ENCODE measurements around the gene JPH4.
"Not testable (repeated sequence)": the region's sequence is repeated elsewhere in the genome, so short reads cannot be mapped to it uniquely, and the experiment has no call there.

Gene JPH4

GRCh38 chr14:23548351-23549318, 30.0 kb downstream of the JPH4 start:
- DNase-seq (ENCODE audit: low read depth, low spot score) = no peak

- DNase-seq (ENCODE audit: low read depth, low spot score) = no peak
Observed at GRCh38 chr14:23547924-23548323, 30.7 kb downstream of the JPH4 start.

GRCh38 chr14:23546450-23547035, 32.0 kb downstream of the JPH4 start:
- no peak for DNase-seq (ENCODE audit: low read depth, low spot score)

- DNase-seq (ENCODE audit: low read depth, low spot score) = no peak
Observed at GRCh38 chr14:23545740-23546365, 32.7 kb downstream of the JPH4 start.

- DNase-seq (ENCODE audit: low read depth, low spot score) = no peak
Observed at GRCh38 chr14:23544511-23545447, 33.8 kb downstream of the JPH4 start.

- no peak for DNase-seq (ENCODE audit: low read depth, low spot score)
Observed at GRCh38 chr14:23543403-23543802, 35.2 kb downstream of the JPH4 start.

GRCh38 chr14:23542261-23542660, 36.3 kb downstream of the JPH4 start:
- no peak for DNase-seq (ENCODE audit: low read depth, low spot score)

DNA sequence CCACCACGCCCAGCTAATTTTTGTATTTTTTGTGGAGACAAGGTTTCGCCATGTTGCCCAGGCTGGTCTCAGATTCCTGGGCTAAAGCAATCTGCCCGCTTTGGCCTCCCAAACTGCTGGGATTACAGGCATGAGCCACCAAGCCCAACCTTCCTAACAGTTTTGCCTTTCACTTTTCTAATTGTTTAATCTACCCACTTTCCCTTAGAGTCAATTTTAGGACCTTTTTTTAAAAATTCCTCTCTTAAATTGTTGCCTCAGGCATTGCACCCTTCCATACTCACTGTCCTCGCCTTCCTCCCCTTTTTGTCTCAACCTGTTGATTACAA, 38.5 kb downstream of the JPH4 start:
- DNase-seq (ENCODE audit: low read depth, low spot score) = no peak

DNA sequence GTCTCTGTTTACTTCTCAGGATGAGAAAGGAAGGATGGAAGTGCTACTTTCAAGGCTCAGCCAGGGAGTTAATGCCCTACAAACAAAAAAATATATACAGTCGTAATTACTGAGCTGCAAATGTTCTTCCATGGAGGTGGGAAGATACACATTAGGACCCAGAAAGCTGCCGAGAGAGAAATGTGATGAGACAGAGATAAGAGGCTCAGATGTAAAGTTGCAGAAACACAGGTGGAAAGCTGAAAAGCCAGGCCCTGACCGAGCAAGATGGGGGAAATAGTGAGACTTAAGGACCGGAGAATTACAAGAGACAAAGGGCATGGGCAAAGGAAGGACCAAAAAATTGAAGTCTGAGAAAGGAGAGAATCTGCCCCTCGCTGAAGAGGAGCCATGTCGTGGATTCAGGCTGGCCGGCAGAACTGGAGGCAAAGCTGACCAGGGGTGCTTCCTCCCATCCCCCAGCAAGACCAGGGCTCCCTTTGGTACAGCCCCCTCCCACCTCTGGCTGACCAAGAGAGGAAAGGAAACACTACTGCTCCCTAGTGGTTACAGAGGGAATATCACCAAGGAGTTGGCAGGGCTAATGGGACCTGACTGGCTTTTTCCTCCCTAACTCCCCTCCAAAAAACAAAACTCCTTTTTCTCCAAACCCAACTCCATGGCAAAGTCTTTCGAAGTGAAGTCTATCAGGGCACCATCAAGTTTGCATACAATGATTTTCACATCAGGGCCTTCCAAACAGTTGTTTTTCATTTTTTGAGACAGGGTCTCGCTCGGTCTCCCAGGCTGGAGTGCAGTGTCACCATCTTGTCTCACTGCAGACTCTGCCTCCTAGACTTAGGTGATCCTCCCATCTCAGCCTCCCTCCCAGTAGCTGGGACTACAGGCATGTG, 39.1 kb downstream of the JPH4 start:
- no peak for DNase-seq (ENCODE audit: low read depth, low spot score)

DNA sequence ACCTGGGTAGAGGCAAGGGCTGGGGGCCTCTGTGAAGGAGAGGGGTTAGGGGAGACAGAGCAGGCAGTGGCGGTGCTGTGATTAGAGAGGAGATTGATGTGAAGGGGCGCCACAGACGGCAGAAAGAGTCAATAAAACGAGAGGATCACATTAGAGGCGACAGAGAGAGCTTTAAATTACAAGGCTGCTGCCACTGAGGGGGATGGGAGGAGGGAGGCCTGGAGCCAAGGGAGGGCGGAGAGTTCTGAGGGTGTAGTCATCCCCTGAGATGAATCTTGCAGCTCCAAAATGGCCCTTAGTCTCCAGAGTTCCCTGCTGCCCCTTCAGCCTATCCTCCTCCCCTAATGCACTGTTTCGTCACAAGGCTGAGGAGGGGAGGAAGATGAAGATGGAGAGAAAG, 39.8 kb downstream of the JPH4 start:
- no peak for DNase-seq (ENCODE audit: low read depth, low spot score)

DNA sequence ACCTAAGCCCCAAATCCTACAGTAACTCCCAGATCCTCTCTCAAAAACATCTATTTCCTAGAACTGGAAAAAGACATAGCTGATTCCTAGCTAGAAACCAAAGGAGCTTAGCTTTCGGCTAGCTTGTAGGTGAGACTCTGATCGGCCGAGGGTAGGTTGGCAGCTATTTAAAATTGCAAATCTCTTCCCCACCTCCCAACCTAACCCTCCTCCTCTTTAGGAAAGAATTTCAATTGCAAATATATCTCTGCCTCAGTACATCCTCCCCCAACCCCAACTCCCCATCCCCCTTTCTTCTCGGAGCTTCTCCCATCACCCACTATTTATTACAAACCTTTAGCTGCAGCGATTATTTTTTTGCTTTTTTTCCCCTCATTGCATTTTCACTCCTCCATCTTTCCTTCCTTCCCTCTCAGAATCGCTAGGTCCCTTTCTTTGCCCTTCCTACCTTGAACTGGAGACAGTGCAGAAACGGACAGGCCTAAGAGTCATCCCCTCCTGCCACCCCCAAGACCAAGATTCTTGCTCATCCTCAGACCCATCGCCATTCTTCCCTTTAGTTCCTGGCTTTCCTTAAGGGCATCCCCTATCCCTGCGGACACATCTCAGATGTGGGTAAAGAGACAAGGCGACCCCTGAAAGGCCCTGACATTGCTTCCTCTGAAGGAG, 40.4 kb downstream of the JPH4 start:
- DNase-seq (ENCODE audit: low read depth, low spot score) = no peak

GRCh38 chr14:23537351-23538049, 41.1 kb downstream of the JPH4 start:
- DNase-seq (ENCODE audit: low read depth, low spot score) = no peak

GRCh38 chr14:23536906-23537305, 41.7 kb downstream of the JPH4 start:
- not testable (repeated sequence) for DNase-seq (ENCODE audit: low read depth, low spot score)

GRCh38 chr14:23536494-23536893, 42.1 kb downstream of the JPH4 start:
- no peak for DNase-seq (ENCODE audit: low read depth, low spot score)

- no peak for DNase-seq (ENCODE audit: low read depth, low spot score)
Observed at GRCh38 chr14:23535943-23536342, 42.6 kb downstream of the JPH4 start.

DNA sequence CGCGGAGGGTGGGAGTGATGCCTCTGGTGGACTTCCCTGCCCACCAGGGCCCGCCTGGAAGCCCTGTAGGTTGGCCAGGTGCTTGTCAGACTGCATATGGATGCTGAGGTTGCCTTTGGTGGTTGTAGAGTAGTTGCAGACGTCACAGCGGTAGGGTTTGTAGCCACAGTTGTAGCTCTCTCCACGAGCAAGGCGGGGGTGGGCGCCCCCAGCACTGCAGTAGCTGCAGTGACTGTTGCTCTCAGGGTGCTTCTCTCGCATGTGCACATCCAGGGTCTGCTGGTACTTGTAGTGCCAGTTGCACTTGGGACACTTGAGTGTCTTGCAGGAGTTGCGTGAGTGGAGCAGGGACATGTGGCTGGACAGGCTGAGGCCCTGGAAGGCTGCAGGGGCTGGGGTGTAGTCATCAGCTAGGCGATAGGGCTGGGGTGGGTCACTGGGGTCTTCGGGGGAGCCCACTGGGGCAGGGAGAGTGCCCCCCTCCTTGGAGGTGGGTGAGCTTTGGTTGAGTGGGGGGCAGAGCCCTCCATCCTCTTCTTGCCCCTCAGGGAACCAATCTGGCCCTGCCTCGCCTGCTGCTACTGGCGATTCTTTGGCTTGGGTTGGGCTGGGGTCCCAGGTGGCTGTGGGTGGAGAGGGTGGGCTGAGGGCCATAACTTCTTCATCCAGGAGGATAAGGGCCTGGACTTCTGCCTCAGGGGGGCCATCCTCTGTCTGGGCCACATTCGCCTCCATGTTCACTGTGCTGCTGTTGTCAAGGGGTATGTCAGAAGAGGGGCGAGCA, 44.7 kb downstream of the JPH4 start:
- no peak for DNase-seq (ENCODE audit: low read depth, low spot score)

GRCh38 chr14:23532658-23533057, 45.9 kb downstream of the JPH4 start:
- no peak for DNase-seq (ENCODE audit: low read depth, low spot score)

DNA sequence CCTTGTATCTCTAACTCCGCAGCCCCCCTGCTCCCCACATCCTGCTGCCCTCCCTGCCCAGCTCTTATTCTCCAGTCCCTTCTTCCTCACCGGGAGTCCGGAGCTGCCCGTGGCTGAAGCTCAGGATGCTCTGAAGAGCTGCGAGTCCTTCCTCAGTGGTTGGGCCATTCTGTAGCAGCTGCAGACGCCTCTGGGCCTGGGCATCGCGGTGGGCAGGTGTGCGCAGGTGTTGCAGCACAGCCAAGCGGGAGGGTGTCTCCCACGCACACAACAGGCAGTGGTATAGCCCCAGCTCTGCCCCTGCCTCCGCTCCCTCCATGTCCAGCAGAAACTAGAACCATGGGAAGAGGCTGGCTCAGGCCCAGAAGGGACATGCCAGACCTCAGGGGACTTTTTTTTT, 47.2 kb downstream of the JPH4 start:
- no peak for DNase-seq (ENCODE audit: low read depth, low spot score)
